Measurements from ENCODE around the gene CD300H.

Gene CD300H

DNA sequence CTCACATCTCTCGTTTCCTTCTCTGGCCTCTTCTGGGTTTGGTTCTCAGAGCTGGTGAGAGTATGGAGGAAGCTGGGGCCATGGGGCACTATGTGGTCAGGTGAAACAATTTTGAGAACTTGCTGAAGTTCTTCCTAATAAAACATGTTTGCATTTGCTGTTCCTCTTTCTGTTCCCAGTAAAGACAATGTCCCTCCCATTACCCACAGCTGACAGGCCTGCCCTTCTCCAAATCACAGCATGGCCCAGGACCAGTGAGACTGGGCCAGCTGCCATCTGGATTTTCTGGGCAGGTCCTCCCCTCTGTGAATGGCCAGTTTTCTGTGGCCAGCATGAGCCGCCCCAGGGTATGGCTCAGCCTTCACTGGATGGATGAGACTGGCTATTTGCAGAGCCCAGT, at the start of gene CD300H:
Gene CD300H, minus strand, starts transcription at position 113 of the 400 bp plus-strand sequence.
- no peak for DNase-seq

DNA sequence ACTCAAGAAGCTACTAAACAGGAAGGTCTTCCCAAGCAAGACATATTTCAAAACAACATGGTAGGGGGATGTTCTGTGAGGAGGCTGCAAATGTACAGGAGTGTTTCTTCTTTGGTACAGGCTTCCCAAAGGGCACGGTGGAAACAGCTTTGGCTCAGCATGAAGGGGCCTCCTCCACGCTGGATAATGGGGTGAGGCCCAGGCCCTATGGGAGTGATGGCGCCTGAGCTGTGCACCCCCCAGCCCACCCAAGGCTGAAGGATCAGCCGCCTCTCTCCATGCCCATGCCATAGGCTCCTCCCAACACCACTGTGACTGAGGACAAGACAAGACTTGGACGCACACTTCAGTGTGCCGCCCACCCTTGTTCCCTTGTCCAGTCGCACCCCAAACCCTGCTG, 49.4 kb upstream of the CD300H start:
- DNase-seq: no peak

DNA sequence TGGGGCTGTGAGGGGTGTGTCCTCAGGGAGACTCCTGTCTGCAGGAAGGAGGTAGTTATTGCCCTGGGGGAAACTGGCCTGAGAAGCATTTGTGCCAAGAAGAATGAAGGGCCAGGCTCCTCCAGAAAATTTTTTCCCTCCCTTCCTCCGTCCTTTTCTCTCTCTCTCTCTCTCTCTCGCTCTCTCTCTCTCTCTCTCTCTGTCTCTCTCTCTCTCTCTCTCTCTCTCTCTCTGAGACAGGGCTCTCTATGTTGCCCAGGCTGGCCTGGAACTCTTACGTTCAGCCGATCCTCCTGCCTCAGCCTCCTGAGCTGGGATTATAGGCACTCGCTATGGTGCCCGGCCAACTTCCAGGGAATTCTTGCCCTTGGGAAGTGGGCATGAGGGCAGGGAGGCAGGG, 44.7 kb upstream of the CD300H start:
- no peak for DNase-seq

DNA sequence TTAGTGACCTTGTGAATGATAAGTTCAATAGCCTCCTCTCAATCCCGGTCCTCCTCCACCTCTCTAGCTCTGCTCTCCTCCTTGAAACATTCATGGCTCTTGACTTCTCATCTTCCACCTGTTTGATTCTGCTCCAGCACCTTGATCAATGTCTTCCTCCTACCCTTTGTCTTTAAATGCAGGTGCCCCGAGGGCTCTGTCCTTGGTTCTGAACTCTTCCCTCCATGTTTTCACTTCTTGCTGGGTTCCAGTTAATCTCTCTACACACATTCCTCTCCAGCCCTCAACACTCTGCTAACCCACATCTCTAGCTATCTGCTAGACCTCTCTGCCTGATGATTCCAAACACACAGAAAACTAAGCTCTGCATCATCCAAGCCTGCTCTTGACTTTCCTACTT, 42.8 kb upstream of the CD300H start:
- no peak for DNase-seq

DNA sequence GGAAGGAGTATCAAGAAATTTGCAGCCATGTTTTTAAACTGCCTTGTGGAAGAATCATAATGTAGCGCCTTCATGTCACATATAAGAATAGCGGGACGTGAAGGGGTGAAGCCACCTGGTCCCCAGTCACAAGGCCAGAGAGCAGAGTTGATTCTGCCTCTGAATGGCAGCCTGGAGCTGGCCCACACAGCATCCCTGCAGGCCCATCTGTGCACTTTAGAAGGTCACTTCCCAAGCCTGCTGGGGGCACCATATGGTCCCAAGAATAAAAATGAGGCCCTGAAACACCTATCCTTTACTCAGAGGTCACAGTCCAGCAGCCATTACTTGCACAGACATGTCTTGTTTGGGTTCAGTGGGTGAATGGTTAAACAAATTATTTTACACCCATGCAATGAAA, 41.2 kb upstream of the CD300H start:
- DNase-seq: no peak

DNA sequence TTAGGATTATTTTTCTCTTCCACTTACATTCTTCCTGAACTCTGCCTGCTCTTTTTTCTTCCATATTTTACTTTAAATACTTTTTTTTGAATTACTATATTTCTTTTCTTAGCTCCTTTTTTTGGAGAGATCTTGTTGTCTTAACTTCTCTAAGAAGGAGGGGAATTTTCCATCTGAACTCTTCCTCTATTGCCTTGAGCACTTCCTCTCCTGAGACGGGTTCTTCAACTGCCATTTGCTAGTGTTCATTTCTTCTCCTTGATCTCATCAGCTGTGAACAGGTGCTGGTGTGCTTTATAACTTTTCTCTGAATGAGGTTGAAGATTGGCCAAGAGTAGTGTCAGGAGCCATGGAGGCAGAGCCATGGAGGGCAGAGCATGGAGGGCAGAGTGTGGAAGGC, 39.9 kb upstream of the CD300H start:
- DNase-seq: no peak

DNA sequence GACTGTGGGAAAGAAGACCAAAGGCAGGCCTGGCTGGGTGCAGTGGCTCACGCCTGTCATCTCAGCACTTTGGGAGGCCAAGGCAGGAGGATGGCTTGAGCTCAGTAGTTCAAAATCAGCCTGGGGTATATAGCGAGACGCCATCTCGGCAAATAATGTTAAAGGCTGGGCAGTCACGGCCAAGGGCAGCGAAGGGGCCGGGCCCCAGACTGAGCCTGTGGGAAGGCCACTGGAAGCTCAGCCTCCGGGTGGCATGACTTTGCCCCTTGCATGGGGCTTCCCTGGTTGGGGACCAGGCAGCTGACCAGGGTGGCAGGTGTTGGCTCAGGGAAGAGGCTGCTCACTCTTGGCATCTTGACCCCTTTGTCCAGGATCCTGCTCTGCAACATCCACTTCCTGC, 38.7 kb upstream of the CD300H start:
- no peak for DNase-seq

DNA sequence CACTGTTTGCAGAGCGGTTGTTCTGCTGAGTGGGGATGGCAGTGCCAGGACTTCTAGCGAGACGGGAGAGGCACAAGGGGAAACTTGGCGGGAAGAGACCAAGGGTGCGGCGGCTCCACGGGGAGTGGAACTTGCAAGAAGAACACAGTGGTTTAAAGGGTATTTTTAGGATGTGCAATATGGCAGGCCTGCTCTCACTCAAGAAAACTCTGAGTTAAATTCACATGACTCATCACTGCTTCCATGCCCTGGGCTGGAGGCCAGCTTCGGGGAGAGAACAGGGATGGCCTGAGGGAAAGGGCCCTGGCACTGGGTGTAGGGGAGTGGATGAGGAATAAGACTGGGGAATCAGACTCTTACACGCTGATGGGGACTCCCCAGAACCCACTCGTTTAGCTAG, 38.1 kb upstream of the CD300H start:
- no peak for DNase-seq

DNA sequence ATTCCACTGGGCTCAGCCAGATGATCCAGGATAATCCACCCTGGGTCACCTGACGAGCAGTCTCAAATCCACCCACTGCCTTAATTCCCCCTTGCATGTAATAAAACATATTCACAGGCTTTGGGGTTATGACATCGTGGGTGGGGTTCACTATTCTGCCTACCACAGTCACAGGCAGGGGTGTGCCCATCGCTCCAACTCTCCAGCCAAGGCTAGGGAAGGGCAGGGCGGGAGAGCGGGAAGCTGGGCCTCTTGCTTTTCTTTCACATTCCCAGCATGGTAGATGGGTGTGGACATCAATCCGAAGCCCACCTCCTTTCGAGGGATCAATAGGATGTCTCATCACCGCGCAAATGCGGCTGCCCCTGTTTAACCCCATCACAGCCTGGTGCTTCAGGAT, 37.5 kb upstream of the CD300H start:
- no peak for DNase-seq

DNA sequence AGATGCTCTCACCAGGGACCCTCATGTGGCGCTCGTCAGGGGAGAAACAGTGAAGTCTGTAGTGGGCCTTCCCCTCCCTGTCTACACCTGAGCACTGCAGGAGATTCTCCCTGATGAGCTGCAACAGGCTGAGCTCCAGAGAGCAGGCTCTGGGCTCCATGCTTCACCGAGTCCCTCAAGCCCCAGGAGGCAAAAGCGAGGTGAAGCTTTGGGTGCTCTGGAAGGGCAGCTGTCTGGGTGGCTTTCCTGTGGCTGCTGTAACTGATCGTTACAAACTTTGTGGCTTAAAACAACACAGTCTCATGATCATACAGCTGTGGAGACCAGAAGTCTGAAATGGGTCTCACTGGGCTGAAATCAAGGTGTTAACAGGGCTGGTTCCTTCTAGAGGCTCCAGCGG, 36.9 kb upstream of the CD300H start:
- no peak for DNase-seq

DNA sequence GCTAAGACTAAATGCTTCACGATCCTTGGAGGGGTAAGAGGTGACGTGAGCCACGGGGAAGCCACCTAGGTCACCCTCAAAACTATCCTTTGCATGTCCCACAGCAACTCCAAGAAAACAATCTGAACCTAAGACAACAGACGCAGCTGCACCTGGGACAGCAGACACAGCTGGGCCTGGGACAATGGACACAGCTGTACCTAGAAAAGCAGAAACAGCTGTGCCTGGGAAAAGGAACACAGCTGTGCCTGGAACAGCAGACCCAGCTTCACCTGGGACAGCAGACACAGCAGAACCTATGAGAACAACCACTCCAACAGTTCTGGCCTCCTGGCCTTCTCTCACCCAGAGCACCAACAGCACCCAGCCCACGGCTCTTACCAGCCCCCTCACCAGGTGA, 36.4 kb upstream of the CD300H start:
- DNase-seq: no peak

DNA sequence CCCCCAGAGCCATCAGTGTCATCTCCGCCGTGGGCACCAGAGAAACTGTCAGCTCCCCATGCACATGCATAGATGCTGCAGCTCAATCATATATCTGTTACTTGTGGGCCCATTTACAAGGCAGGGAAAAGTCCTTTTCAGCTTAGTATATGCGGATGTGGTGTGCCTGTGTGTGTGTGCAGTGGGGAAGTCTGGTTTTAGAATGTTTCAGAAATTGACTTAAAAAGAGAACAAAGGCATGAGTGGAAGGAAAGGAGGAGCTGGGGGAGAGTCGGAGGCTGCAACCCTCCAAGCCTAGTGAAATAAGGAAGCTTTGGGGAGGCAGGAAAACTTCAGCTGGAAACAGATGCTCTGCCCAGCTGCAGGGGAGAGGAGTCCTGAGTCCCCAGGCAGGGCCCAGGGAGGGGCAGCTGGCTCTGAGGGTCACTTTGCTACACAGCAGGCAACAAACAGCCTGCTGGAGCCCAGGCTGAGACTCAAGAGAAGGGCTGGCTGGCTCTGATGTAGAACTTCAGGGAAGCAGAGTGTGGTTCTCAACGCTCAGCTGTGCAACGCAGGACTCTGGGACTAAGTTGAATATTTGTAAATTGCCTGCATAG, 35.8 kb upstream of the CD300H start:
- DNase-seq: no peak

DNA sequence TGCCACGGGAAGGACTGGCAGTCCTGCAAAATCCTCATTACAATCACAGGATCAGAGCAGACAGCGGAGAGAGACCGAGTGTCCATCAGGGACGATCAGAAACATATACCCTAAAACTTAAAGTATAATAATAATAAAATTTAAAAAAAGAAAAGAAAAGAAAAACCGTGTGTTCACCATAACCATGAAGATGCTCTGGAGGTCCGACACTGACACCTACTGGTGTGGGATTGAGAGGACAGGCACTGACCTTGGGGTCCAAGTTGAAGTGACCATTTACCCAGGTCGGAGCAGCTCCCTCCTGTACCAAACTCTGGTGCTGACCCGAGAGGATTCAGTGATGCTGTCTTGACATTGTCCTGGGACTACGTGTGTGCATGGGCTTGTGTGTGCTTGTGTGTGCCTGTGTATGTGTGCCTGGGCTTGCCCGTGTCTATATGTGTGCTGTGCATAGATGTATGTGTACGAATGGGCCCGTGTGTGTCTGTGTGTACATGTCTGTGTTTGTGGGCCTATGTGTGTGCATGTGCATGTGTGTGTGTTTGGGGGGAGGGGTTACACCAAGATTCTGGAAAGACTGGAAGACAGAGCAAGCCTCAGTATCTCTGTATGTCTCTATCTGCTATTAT, 34.7 kb upstream of the CD300H start:
- peak; percentile 19 for DNase-seq

DNA sequence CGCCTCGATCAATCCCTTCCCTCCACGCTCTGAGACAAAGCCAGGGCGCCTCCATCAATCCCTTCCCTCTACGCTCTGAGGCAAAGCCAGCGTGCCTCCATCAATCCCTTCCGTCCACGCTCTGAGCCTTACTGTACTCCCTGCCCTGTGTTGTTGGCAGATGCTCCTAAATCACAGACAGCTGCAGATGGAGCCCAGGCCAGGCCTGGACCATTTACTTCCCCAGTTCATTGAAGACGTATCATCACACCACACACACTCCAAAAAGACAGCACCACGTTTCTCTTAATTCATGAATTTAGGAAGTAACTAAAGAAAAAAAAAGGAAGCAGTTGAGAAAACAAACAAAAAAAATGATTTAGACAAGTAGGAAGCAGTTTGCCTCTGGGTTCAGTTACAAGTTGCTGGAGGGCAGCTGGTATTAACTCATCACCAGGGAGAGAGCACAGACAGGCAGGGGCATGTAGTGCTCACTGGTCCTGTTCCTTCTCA, 32.2 kb upstream of the CD300H start:
- DNase-seq: no peak

DNA sequence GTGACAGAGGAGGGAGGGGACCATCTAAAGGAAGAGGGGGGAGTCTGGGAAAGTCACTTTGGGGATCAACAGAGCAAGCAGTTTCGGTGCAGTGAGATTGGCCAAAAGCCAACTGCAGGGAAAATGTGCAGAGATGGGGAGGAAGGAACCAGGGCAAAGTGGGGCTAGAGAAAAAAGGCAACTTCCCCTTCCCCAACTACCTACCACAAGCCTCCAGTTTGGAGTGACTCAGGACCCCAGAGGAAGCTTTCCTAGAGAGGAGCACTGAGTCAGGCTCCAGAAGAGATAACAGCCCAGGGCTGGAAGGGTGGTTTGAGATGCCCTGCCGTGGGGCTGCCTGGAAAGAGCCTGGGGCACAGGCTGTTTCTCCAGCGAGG, 31.7 kb upstream of the CD300H start:
- DNase-seq: no peak

DNA sequence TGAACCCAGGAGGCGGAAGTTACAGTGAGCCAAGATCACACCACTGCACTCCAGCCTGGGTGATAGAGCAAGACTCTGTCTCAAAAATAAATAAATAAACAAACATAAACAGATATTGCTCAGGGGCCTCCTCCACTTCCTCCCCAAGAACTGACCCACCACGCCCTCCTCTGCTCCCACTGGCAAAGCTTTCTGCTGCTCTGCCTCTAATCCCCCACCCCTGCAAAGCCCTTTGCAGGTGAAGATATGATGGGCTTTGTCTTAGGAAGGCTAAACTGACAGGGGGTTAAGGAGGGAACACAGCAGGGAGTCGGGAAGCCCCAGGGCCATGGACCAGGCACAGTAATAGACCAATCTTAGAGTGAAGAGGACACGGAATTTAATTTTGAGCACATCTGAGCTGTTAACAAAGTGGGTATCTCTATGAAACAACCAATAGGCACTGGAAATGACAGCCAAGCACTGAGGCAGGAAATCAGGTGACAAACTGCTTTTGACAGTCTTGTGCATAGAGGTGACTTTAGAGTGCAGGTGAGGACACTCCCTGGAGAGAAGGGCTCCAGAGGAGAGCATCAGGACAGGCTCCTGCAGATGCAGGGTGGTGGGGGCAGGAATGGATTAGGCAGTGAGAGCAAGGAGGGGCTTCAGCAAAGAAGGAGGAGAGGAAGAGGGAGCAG, 31.2 kb upstream of the CD300H start:
- DNase-seq: no peak

DNA sequence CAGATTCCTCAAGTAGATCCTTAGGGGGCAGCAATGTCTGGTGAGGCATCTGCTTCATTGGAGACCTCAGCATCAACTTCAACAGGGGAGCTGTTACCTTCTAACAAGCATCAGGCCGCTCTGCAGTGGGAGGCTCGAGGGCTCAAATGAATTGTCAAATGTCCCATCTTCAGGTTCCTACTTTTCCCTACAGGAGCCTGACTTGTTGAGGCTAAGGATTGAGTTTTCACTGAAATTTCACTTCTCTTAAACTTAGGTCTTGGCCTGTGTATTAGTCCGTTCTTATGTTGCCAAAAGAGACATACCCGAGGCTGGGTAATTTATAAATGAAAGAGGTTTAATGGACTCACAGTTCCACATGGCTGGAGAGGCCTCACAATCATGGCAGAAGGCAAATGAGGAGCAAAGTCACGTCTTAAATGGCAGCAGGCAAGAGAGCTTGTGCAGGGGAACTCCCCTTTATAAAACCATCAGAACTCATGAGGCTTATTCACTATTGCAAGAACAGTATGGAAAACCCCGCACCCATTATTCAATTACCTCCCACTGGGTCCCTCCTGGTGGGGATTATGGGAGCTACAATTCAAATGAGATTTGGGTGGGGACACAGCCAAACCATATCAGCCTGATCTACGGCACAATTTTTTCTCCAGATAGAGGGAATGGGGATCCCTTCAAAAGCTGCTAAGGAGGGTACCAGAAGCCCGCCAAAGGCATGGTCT, 29.9 kb upstream of the CD300H start:
- DNase-seq: no peak

DNA sequence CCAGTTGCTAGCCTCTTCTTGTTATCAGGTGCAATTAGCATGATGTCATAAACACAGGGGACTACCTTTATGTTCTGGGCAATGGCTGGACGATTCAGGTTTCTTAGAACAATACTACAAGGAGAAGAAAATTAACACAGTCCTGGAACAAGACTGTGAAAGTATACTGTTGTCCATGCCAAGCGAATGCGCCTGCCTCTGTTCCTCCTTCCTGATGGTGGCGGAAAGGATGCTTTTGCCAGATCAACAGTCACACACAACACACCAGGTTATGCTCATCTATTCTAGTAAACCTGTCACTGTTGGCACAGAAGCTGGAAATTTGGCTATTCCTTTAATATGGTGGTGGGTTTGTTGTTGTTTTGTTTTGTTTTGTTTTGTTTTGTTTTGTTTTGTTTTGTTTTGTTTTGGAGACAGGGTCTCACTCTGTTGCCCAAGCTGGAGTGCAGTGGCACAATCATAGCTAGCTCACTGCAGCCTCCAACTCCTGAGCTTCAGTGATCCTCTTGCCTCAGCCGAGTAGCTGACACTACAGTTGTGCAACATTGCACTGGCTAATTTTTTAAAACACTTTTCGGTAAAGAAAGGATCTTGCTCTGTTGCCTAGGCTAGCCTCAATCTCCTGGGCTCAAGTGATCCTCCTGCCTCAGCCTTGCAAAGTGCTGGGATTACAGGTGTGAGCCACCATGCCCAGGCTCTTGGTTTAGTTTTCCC, 27.9 kb upstream of the CD300H start:
- DNase-seq: no peak

DNA sequence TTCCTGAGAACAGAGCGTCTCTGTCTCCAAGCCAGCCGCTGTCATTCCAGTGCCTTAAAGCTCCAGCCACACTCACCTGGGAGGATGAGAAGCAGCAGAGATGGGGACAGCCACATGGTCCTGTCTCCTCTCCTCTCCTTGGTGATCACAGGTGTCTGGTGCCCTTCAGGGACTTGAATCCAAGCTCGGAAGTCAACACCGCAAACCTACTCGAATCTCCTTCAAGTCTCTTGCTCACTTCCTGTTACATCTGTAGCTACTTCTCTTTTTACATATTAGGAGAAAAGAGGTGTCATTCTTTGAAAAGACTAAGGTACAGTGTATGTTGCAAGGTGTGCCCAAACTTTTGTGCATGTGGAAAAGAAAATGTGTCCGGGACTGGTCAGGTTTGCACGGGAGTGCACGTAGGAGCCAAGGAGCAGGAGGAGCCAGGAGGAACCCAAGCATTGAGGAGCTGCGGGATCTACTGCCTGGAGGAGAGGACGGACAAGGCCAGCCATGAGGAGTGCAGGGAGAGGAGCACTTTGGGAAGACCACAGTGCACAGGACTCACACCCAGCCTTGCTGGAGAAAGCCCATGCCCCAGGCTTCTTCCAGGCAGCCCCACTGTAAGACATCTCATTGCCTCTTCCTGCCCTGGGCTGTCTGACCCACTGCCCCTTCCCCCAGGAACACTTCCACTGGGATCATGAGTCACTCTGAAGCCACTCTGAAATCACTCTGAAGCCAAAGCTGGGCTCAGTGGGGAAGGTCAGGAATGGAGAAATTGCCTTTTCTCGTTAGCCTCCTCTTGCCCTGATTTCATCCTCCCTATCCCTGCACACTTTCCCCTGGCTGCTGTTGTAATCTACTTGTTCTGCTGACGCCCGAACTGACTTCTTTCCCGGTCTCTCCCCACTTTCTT, 25.0 kb upstream of the CD300H start, which contains the start of gene CD300LD:
Gene CD300LD, minus strand, starts transcription at position 197 of the 904 bp plus-strand sequence. Its CDS starts 81 bp downstream, at position 116.
- DNase-seq: no peak

DNA sequence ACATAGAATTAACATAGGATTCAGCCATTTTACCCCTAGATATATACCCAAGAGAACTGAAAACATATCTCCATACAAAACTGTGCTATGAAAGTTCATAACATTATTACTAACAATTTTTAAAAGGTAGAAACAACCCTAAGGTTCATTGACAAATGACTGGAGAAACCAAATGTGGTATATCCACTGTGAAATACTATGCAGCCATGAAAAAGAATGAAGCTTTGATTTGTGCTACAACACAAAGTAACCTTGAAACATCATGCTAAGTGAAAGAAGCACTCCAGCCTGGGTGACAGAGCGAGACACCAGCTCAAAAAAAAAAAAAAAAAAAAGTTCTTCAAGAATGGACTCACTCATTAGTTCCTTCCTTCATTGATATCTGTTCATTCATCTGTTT, 24.2 kb upstream of the CD300H start:
- DNase-seq: no peak

DNA sequence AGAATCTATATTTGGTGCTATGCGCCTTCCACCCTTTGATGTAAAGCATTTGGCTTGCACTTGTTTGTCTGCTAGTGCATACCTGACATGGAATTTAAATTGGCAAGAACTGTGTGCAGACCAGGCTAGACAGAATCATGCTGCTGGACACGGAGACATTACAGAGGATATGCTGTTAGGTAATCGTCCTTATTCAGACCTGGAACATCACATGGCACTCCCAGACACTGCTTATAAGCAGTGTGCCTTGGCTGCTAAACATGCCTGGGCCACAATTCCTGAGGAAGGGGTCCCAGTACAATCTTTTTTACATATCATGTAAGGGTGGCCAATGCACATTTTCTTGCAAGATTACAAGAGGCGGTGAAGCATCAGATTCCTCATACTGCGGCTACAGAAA, 18.4 kb upstream of the CD300H start:
- DNase-seq: no peak
